Inflammatory macrophage (primary cell): ENCODE data around the gene LINC00305.

Source experiments
- DNase-seq, 2 donors: peaks; one replicate each; pipeline ENCODE4 v3.0.0-alpha.2; 2020 to 2022
- total RNA-seq, 18 experiments: gene quantifications; one replicate each; lab custom pipeline; 2026; ENCODE audit warnings: mixed read lengths in 6 of 18, inconsistent platforms in 2 of 18; lab: John Stamatoyannopoulos, UW

LINC00305 gene
- total RNA-seq = 0 to 0.16 (median 0) reads per million in 18 experiments

- DNase-seq = no peak
Observed at GRCh38 chr18:64148988-64149387, at the start of gene LINC00305. Gene LINC00305, minus strand, starts transcription at chr18:64149088.

GRCh38 chr18:64191069-64191468 is 42.2 kb upstream of the LINC00305 start:
- DNase-seq = no peak

- DNase-seq = no peak
Observed at GRCh38 chr18:64185987-64186386, 37.1 kb upstream of the LINC00305 start.

- no peak for DNase-seq
Observed at GRCh38 chr18:64183665-64184064, 34.8 kb upstream of the LINC00305 start.

- DNase-seq = no peak
Observed at GRCh38 chr18:64180617-64181016, 31.7 kb upstream of the LINC00305 start.

GRCh38 chr18:64180171-64180570 is 31.3 kb upstream of the LINC00305 start:
- DNase-seq = no peak

GRCh38 chr18:64179556-64180080 is 30.7 kb upstream of the LINC00305 start:
- no peak for DNase-seq

- DNase-seq = no peak
Observed at GRCh38 chr18:64178860-64179259, 30.0 kb upstream of the LINC00305 start.

GRCh38 chr18:64175432-64175831 is 26.5 kb upstream of the LINC00305 start:
- DNase-seq = no peak

- no peak for DNase-seq
Observed at GRCh38 chr18:64171576-64171975, 22.7 kb upstream of the LINC00305 start.

- no peak for DNase-seq
Observed at GRCh38 chr18:64167408-64167925, 18.6 kb upstream of the LINC00305 start.

- DNase-seq = no peak
Observed at GRCh38 chr18:64165906-64166305, 17.0 kb upstream of the LINC00305 start.

GRCh38 chr18:64164883-64165282 is 16.0 kb upstream of the LINC00305 start:
- no peak for DNase-seq

- no peak for DNase-seq
Observed at GRCh38 chr18:64149916-64150438, 1.1 kb upstream of the LINC00305 start.

- DNase-seq = no peak
Observed at GRCh38 chr18:64142904-64143303, 6.0 kb downstream of the LINC00305 start.

- no peak for DNase-seq
Observed at GRCh38 chr18:64137914-64138313, 11.0 kb downstream of the LINC00305 start.

- no peak for DNase-seq
Observed at GRCh38 chr18:64134044-64134747, 14.7 kb downstream of the LINC00305 start.

GRCh38 chr18:64132871-64133270 is 16.0 kb downstream of the LINC00305 start:
- DNase-seq = no peak

GRCh38 chr18:64131314-64131713 is 17.6 kb downstream of the LINC00305 start:
- DNase-seq = no peak

GRCh38 chr18:64127172-64127571 is 21.7 kb downstream of the LINC00305 start:
- DNase-seq = no peak

- no peak for DNase-seq
Observed at GRCh38 chr18:64119916-64120315, 29.0 kb downstream of the LINC00305 start.

GRCh38 chr18:64118406-64118805 is 30.5 kb downstream of the LINC00305 start:
- no peak for DNase-seq

GRCh38 chr18:64116571-64117175 is 32.2 kb downstream of the LINC00305 start:
- DNase-seq = no peak

- no peak for DNase-seq
Observed at GRCh38 chr18:64115881-64116280, 33.0 kb downstream of the LINC00305 start.
